Measurements from ENCODE around the gene KLHL18. TPM values are rescaled to one million over a fixed set of nuclear protein-coding genes. Genes with fewer than 3 reads are reported as not detected.

The KLHL18 gene
- polyA plus RNA-seq, 1 donor from 2014 or later: 37.0 TPM

DNA sequence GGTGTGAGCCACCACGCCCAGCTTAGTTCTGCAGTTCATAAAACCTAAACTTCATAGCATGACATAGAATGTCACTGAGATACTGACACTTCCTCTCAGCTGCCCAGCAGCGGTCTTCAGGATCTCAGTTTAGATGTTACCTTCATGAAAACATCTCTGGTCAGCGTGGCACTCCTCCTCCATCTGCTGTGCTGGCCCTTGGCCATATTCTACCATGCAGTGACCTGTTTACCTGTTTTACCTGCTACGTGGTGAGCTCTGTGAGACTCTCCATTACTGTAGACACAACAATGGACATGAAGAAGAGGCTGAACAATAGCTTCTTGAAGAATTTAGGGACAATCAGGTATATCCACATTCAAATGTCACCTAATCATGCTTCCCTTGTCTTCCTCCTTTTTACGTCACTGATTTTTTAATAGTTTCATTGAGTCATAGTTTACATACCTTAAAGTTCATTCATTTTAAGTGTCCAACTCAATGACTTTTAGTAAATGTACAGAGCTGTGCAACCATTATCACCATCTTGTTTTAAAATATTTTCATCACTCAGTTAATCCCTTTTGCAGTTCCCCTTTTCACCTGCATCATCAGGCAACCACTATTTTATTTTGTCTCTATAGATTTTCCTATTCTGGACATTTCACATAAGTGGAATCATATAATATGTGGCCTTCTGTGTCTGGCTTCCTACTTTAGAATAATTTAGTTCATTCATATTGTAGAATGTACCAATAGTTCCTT, 65.8 kb downstream of the KLHL18 start:
- H3K36me3 ChIP-seq (ENCODE audit: insufficient read depth, low read length): no peaks in the 10 kb centered on the region
- no peaks in the 10 kb centered on the region for H3K9me3 ChIP-seq (ENCODE audit: low read length)
- no peaks in the 10 kb centered on the region for H4K20me1 ChIP-seq (ENCODE audit: insufficient read depth)
- no peak overlapping the region for H3K4me3 ChIP-seq (ENCODE audit: low read length)
- TF ChIP-seq, protein P1, sequence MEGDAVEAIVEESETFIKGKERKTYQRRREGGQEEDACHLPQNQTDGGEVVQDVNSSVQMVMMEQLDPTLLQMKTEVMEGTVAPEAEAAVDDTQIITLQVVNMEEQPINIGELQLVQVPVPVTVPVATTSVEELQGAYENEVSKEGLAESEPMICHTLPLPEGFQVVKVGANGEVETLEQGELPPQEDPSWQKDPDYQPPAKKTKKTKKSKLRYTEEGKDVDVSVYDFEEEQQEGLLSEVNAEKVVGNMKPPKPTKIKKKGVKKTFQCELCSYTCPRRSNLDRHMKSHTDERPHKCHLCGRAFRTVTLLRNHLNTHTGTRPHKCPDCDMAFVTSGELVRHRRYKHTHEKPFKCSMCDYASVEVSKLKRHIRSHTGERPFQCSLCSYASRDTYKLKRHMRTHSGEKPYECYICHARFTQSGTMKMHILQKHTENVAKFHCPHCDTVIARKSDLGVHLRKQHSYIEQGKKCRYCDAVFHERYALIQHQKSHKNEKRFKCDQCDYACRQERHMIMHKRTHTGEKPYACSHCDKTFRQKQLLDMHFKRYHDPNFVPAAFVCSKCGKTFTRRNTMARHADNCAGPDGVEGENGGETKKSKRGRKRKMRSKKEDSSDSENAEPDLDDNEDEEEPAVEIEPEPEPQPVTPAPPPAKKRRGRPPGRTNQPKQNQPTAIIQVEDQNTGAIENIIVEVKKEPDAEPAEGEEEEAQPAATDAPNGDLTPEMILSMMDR (IDR thresholded peaks at IDR 0.05; ENCODE audit: poor library complexity, severe bottlenecking): no peak
- no peak for TF ChIP-seq RAD21 (conservative IDR thresholded peaks at IDR 0.05)
- TF ChIP-seq, protein P2, sequence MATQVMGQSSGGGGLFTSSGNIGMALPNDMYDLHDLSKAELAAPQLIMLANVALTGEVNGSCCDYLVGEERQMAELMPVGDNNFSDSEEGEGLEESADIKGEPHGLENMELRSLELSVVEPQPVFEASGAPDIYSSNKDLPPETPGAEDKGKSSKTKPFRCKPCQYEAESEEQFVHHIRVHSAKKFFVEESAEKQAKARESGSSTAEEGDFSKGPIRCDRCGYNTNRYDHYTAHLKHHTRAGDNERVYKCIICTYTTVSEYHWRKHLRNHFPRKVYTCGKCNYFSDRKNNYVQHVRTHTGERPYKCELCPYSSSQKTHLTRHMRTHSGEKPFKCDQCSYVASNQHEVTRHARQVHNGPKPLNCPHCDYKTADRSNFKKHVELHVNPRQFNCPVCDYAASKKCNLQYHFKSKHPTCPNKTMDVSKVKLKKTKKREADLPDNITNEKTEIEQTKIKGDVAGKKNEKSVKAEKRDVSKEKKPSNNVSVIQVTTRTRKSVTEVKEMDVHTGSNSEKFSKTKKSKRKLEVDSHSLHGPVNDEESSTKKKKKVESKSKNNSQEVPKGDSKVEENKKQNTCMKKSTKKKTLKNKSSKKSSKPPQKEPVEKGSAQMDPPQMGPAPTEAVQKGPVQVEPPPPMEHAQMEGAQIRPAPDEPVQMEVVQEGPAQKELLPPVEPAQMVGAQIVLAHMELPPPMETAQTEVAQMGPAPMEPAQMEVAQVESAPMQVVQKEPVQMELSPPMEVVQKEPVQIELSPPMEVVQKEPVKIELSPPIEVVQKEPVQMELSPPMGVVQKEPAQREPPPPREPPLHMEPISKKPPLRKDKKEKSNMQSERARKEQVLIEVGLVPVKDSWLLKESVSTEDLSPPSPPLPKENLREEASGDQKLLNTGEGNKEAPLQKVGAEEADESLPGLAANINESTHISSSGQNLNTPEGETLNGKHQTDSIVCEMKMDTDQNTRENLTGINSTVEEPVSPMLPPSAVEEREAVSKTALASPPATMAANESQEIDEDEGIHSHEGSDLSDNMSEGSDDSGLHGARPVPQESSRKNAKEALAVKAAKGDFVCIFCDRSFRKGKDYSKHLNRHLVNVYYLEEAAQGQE (IDR thresholded peaks at IDR 0.05; ENCODE audit: borderline replicate concordance): no peak
- no peak for TF ChIP-seq EP300 (conservative IDR thresholded peaks at IDR 0.05; ENCODE audit: poor library complexity, severe bottlenecking)
- no peak for TF ChIP-seq POLR2AphosphoS5 (IDR thresholded peaks at IDR 0.05)
- no peak for TF ChIP-seq MXI1 (conservative IDR thresholded peaks at IDR 0.05; ENCODE audit: poor library complexity, severe bottlenecking)
- TF ChIP-seq SMC3 (conservative IDR thresholded peaks at IDR 0.05; ENCODE audit: poor library complexity): no peak
- no peak for TF ChIP-seq TAF1 (IDR thresholded peaks at IDR 0.05; ENCODE audit: low read depth)
- no peak for TF ChIP-seq EZH2 (IDR thresholded peaks at IDR 0.05; ENCODE audit: borderline replicate concordance, insufficient read depth, low read length, poor library complexity, severe bottlenecking)
- no peak overlapping the region for H2AFZ ChIP-seq (ENCODE audit: low read depth, low read length)
- H3K4me2 ChIP-seq (ENCODE audit: low read length): no peak overlapping the region
- H3K27me3 ChIP-seq (ENCODE audit: insufficient read depth, low read depth, low read length): no peaks in the 10 kb centered on the region
- H3K9me2 ChIP-seq (ENCODE audit: insufficient read depth, low read length): no peaks in the 10 kb centered on the region
- no peaks in the 10 kb centered on the region for H3K79me2 ChIP-seq (replicated peaks; ENCODE audit: insufficient read depth, low read length)
- H3F3A ChIP-seq (ENCODE audit: insufficient read depth, low read length, poor library complexity, severe bottlenecking): no peaks in the 10 kb centered on the region
- no peak overlapping the region for H3K9ac ChIP-seq (ENCODE audit: low read length)
- H3K27ac ChIP-seq (ENCODE audit: low read length): no peak overlapping the region

DNA sequence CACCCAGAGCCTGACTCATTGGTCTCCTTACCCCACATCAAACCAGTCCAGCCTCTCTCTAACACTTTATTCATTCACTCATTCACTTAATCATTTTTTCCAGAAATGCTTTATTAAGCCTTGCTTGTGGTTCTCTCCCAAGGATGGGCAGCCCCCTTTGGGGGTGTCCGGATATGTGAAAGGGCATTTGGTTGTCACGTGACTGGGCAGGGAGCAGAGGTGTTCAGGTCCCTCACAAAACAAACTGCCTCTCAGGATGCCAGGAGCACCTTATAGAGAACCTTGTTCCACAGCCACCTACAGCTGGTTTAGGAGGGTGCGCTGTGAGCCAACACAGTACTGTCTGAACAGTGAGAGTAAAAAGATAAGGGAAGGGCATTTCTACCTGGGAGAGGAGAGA, 72.3 kb downstream of the KLHL18 start:
- Histone ChIP-seq H3K27ac (ENCODE audit: low read length) (no peak overlapping the region), H3K27me3 (ENCODE audit: insufficient read depth, low read depth, low read length) (no peaks in the 10 kb centered on the region), H3K9ac (ENCODE audit: low read length) (no peak overlapping the region), H3K79me2 (replicated peaks; ENCODE audit: insufficient read depth, low read length) (no peaks in the 10 kb centered on the region), H2AFZ (ENCODE audit: low read depth, low read length) (no peak overlapping the region), H3K9me3 (ENCODE audit: low read length) (no peaks in the 10 kb centered on the region), H3K9me2 (ENCODE audit: insufficient read depth, low read length) (no peaks in the 10 kb centered on the region), H3K4me2 (ENCODE audit: low read length) (no peak overlapping the region), H4K20me1 (ENCODE audit: insufficient read depth) (no peaks in the 10 kb centered on the region), H3F3A (ENCODE audit: insufficient read depth, low read length, poor library complexity, severe bottlenecking) (no peaks in the 10 kb centered on the region), H3K4me3 (ENCODE audit: low read length) (no peak overlapping the region), H3K36me3 (ENCODE audit: insufficient read depth, low read length) (no peaks in the 10 kb centered on the region)
- TF ChIP-seq, protein P1 (IDR thresholded peaks at IDR 0.05; ENCODE audit: poor library complexity, severe bottlenecking): no peak
- no peak for TF ChIP-seq SMC3 (conservative IDR thresholded peaks at IDR 0.05; ENCODE audit: poor library complexity)
- TF ChIP-seq, protein P2 (IDR thresholded peaks at IDR 0.05; ENCODE audit: borderline replicate concordance): no peak
- no peak for TF ChIP-seq MXI1 (conservative IDR thresholded peaks at IDR 0.05; ENCODE audit: poor library complexity, severe bottlenecking)
- TF ChIP-seq EZH2 (IDR thresholded peaks at IDR 0.05; ENCODE audit: borderline replicate concordance, insufficient read depth, low read length, poor library complexity, severe bottlenecking): no peak
- no peak for TF ChIP-seq POLR2AphosphoS5 (IDR thresholded peaks at IDR 0.05)
- TF ChIP-seq TAF1 (IDR thresholded peaks at IDR 0.05; ENCODE audit: low read depth): no peak
- no peak for TF ChIP-seq RAD21 (conservative IDR thresholded peaks at IDR 0.05)
- TF ChIP-seq EP300 (conservative IDR thresholded peaks at IDR 0.05; ENCODE audit: poor library complexity, severe bottlenecking): no peak
